ENCODE results near the gene FITM1. TPM values are rescaled to one million over a fixed set of nuclear protein-coding genes. Genes with fewer than 3 reads are reported as not detected.

FITM1 gene
- polyA plus RNA-seq, 1 of the 3 experiments (the other 2 are of a cell fraction): 0.12 TPM

DNA sequence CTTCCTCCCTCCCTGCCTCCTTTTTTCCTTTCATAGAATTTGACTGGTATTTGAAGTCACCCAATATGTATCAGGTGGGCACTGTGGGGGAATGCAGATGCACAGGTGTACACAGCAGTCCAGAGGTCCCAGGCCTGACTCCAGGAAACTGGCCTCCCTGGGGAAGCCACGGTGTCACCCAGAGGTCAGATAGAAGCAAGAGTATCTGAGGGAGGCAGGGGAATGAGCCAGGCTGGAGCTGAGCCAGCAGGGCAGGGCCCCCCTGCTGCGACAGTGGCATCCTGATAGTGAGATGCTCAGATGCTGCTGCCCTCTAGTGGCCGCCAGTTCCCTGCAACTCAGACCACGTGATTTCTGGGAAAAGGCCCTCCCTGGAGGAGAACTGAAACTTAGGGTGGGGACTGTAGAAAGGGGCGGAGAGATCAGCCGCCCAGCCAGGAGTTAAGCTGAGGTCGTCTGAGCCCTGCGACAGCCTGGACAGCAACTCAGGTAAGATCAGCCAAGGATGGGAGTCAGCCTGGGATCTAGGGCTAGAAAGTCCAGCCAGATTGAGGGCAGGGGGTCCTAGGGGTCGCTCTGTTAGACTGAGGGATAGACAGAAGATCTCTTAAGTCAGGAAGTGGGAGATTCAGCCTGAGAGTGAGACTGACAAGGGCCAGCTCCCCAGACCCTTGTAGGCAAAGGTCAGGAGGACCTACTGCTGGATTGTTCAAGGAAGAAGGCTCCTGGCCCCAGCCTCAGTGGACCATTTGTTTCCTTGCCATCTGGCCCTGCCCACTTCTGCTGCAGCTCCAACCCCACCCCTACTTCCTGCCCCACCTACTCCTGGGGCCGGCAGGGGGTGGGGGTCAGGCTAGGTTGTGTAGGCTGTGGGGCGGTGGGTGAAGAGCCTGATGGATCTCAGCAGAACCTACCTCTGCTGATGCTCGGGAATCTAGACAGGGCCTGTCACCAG is 30.7 kb downstream of the FITM1 start, which contains the start of gene IRF9:
TSS of gene IRF9 (plus strand) at position 416 of the 955 bp plus-strand sequence. CDS start 880 bp downstream, outside the sequence.
- Histone ChIP-seq H3K9me2 (no peaks in the 10 kb centered on the region), H3K4me2 (peak within 1 kb of the TSS; percentile 97), H2AFZ (ENCODE audit: low read depth) (peak within 1 kb of the TSS; percentile 30; the same call in 1 of the 2 replicates), H3K79me2 (ENCODE audit: insufficient read depth) (peaks cover 23% of the 10 kb centered on the region), H3K27ac (ENCODE audit: low read depth in 2 of 2, low read length in 1 of 2) (peak within 1 kb of the TSS; percentile 67 to 96), H3K36me3 (replicated peaks in 1 of 2; ENCODE audit: control insufficient read depth in 1 of 2, insufficient read depth in 2 of 2, low read length in 1 of 2) (peaks cover 33 to 61% of the 10 kb centered on the region in 2 experiments), H3K9me3 (no peaks in the 10 kb centered on the region), H3K4me3 (ENCODE audit: low read depth in 2 of 2, low read length in 1 of 2) (peak within 1 kb of the TSS; percentile 75 to 77), H3K4me1 (ENCODE audit: control insufficient read depth in 1 of 2, insufficient read depth in 2 of 2, low read depth in 1 of 2, low read length in 1 of 2) (peaks cover 4 to 22% of the 10 kb centered on the region in 2 experiments; a peak in 1 of 4 replicates), H3K27me3 (ENCODE audit: insufficient read depth) (no peaks in the 10 kb centered on the region), H4K20me1 (ENCODE audit: insufficient read depth) (peaks cover 4% of the 10 kb centered on the region; the same call in 1 of the 2 replicates), H3K9ac (peak within 1 kb of the TSS; percentile 79), H3F3A (replicated peaks; ENCODE audit: insufficient read depth) (peaks cover 17% of the 10 kb centered on the region)
- POLR2A ChIA-PET: interaction anchor here (0.8 to 5.2 kb wide), 15 partner anchors 10 to 109 kb away, joined by 3 to 50 read pairs (median 5); partner anchors contain the start of genes CARMIL3, DCAF11, EMC9 and IPO4
- CTCF ChIA-PET: interaction anchor here (0.6 to 3.5 kb wide), 42 partner anchors 9 to 857 kb away, joined by 3 to 38 read pairs (median 5); partner anchors contain the start of genes CARMIL3, CPNE6, DCAF11 and EMC9
- peak; percentile 95 for DNase-seq
- 1% methylated on average over 9 of the region's 12 CpGs for WGBS (ENCODE audit: low lambda C conversion rate)
- peak; percentile 79 for TF ChIP-seq RCOR1 (IDR thresholded peaks at IDR 0.05; ENCODE audit: low read length)
- TF ChIP-seq NRF1 (IDR thresholded peaks at IDR 0.05; ENCODE audit: low read depth, low read length): no peak
- TF ChIP-seq POLR2AphosphoS5 (IDR thresholded peaks at IDR 0.05; ENCODE audit: low read depth, low read length): peak; percentile 91
- TF ChIP-seq USF2 (IDR thresholded peaks at IDR 0.05; ENCODE audit: borderline replicate concordance, low read depth, low read length): peak; percentile 82
- TF ChIP-seq MXI1 (IDR thresholded peaks at IDR 0.05; ENCODE audit: low read depth, low read length): peak; percentile 98
- TF ChIP-seq REST (IDR thresholded peaks at IDR 0.05; ENCODE audit: low read depth, low read length): no peak
- peak; percentile 18 to 62; a peak in 3 of 4 replicates for TF ChIP-seq EP300 (IDR thresholded peaks at IDR 0.05; ENCODE audit: borderline replicate concordance in 1 of 2, low read depth in 1 of 2, low read length in 1 of 2)
- TF ChIP-seq TCF12 (IDR thresholded peaks at IDR 0.05): peak; percentile 72; the same call in 1 of the 2 replicates
- TF ChIP-seq FOXJ3 (CRISPR knock-in tag; IDR thresholded peaks at IDR 0.05): peak; percentile 45; the same call in 1 of the 2 replicates
- 0 out of 2 replicates have a peak, but pooled peaks have one; percentile 58 for TF ChIP-seq TEAD4 (IDR thresholded peaks at IDR 0.05; ENCODE audit: borderline replicate concordance, insufficient read depth)
- TF ChIP-seq NFIC (IDR thresholded peaks at IDR 0.05; ENCODE audit: borderline replicate concordance): peak; percentile 94
- peak; percentile 95 for TF ChIP-seq USF1 (IDR thresholded peaks at IDR 0.05; ENCODE audit: borderline replicate concordance, low read depth)
- TF ChIP-seq YY1 (IDR thresholded peaks at IDR 0.05; ENCODE audit: low read depth): no peak
- TF ChIP-seq JUND (IDR thresholded peaks at IDR 0.05): no peak
- TF ChIP-seq SMC3 (IDR thresholded peaks at IDR 0.05; ENCODE audit: low read depth, low read length): peak; percentile 63
- TF ChIP-seq MAX (IDR thresholded peaks at IDR 0.05; ENCODE audit: low read depth): peak; percentile 97
- TF ChIP-seq, protein P1, sequence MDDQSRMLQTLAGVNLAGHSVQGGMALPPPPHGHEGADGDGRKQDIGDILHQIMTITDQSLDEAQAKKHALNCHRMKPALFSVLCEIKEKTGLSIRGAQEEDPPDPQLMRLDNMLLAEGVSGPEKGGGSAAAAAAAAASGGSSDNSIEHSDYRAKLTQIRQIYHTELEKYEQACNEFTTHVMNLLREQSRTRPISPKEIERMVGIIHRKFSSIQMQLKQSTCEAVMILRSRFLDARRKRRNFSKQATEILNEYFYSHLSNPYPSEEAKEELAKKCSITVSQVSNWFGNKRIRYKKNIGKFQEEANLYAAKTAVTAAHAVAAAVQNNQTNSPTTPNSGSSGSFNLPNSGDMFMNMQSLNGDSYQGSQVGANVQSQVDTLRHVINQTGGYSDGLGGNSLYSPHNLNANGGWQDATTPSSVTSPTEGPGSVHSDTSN (IDR thresholded peaks at IDR 0.05): peak; percentile 45; the same call in 1 of the 2 replicates
- peak; percentile 84; the same call in 1 of the 2 replicates for TF ChIP-seq RXRA (IDR thresholded peaks at IDR 0.05; ENCODE audit: borderline replicate concordance, low read depth)
- peak; percentile 76 for TF ChIP-seq RAD21 (IDR thresholded peaks at IDR 0.05; ENCODE audit: low read length)
- peak; percentile 78; the same call in 1 of the 2 replicates for TF ChIP-seq SIN3A (IDR thresholded peaks at IDR 0.05; ENCODE audit: borderline replicate concordance, low read depth, low read length)
- peak; percentile 88 for TF ChIP-seq CHD2 (IDR thresholded peaks at IDR 0.05; ENCODE audit: low read length, partially characterized antibody)
- TF ChIP-seq, protein P2, sequence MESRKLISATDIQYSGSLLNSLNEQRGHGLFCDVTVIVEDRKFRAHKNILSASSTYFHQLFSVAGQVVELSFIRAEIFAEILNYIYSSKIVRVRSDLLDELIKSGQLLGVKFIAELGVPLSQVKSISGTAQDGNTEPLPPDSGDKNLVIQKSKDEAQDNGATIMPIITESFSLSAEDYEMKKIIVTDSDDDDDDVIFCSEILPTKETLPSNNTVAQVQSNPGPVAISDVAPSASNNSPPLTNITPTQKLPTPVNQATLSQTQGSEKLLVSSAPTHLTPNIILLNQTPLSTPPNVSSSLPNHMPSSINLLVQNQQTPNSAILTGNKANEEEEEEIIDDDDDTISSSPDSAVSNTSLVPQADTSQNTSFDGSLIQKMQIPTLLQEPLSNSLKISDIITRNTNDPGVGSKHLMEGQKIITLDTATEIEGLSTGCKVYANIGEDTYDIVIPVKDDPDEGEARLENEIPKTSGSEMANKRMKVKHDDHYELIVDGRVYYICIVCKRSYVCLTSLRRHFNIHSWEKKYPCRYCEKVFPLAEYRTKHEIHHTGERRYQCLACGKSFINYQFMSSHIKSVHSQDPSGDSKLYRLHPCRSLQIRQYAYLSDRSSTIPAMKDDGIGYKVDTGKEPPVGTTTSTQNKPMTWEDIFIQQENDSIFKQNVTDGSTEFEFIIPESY (IDR thresholded peaks at IDR 0.05; ENCODE audit: borderline replicate concordance, low read depth): peak; percentile 66; the same call in 1 of the 2 replicates

Measured in SK-N-SH (cell line).